T-helper 1 cell (primary cell): Measurements from ENCODE around the gene WNT5B.

Experiments
- DNase-seq, 5 donors: peaks; one replicate each; pipeline ENCODE4 v3.0.0-alpha.2; 2012 to 2020
- total RNA-seq, 4 donors: gene quantifications; one replicate each; lab custom pipeline; 2026; lab: John Stamatoyannopoulos, UW

Gene WNT5B
- 0 reads per million in 4 donors for total RNA-seq

- no peak for DNase-seq
These were observed at the start of gene WNT5B for GRCh38 chr12:1628666-1629337. TSS of gene WNT5B (plus strand) at chr12:1629231. CDS start at chr12:1631355, 2,124 bp downstream.

GRCh38 chr12:1579651-1580435 is 49.2 kb upstream of the WNT5B start:
- no peak for DNase-seq

DNA sequence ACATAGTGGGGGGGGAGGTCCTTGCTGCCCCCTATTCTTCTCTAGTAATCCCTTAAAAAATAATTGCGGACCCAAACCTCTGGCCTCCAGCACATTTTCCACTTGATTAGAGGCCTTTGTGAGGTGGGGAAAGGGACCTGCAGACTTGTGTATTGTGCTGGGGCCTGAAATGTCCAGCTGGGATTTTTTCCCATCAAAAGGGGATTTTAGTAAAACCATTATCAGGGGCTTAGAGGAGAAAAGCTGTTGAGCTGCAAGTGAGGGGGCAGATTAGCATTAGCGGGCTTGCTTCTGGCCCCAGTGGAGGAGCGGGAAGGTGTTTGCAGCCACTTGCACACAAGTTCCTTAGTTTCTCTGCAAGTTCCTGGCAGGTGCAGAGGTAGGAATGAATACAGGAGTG is 48.5 kb upstream of the WNT5B start:
- DNase-seq, result no peak

DNA sequence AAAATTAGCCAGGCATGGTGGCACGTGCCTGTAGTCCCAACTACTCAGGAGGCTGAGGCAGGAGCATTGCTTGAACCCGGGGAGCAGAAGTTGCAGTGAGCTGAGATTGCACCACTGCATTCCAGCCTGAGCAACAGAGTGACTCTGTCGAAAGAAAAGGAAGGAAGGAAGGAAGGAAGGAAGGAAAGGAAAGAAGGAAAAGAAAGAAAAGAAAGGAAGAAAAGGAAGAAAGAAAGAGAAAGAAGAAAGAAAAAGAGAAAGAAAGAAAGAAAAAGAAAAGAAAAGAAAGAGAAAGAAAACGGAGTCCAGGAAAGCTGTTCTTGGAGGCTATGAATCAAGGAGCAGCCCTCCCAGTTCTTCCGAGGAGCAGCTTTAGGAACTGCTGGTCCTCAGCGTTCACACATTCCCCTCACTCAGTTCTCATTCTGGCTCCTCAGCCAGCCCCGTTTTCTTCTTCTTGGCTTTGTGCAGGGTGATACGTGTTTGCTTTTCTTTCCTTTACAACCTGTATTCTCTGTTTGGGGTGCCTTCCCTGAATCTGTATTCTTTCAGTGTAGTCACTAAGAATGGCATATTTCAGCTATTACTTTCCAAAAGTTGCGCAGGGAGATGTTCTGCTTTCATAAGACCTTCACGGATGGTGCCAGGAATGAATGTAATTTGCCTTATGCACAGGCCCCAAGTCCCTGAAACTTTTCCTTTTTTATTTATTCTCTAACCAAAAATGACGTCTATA is 46.9 kb upstream of the WNT5B start:
- no peak for DNase-seq

DNA sequence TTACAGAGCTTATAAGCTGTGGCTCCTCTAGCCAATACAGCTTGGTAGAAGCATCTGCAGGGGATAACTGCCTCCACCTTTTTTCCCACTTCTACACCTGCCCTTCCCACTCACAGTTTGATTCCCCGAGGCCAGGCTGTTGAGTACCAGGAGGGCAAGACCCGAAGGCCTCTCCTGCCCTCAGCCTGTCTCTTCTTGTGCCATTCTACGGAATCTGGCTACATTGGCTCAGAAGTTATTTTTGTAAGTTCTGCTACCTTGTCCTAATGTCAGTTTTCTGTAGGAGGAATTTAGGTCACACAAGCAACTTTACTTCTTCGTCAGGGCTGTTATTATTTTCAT is 46.4 kb upstream of the WNT5B start:
- DNase-seq, result no peak

GRCh38 chr12:1583421-1584078 is 45.5 kb upstream of the WNT5B start:
- peak; percentile 23 to 70 (median 52) for DNase-seq

DNA sequence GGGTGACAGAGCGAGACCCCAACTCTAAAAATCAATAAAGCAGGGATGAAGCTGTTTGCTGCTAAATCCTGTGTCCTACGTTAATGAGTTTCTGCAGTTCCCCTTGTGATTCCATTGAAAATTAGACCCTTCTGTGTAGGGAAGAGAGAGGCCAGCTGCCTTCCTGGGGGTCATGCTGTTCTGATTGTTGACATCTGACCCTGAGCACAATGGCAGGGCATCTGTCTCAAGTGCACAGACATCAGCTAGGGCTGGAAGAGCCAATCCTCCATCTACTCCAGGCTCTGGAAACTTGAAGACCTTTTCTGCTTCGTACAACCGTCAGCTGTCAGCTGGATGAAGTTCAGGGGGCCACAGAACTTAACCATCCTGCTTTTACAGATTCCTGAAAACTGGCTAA is 44.7 kb upstream of the WNT5B start:
- no peak for DNase-seq

DNA sequence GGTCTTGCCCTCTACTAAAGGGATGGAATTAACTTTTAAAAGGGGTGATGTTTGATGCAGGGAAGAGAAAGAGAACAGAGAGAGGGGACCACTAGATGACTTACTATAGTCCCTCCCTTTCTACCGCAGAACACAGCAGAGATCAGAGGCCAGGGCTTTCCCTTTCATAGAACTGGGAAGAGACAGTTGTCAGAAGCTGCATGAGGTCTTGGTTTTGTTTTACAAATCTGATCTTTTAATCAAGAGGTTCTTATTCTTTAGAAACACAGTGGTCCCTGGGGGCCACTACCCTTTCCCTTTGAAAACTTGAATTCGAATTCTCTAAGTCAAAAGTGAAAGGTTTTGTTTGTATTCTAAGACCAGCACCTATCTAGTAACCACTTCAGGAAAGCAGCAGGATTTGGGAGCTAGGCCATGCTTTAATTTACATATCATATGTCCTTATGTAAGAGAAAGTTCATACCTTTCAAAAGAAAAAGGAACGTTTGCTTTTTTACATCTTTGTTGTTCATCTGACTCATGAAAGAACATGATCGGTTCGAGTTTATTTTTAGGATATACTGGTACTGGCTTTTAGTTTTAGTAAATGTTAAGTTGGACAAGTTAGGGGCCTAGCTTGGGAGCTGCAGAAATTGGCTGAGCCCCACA is 41.0 kb upstream of the WNT5B start:
- DNase-seq, result no peak

DNA sequence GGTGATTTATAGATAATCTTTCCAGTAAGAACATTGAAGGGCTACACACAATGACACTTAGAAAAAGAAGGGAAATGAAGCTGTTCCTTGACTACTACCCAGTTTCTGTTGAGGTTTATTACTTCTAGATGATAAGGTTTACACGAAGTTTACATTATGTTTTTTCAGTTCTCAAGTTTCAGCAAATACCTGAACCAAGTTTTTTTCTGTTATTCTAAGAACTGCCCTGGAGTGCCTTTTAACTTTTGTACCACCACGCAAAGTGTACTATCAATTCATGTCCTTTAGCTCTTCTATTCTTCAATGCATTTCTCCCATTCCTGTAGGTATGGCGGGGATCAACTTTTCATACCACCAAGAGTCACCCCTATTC is 40.5 kb upstream of the WNT5B start:
- no peak for DNase-seq

DNA sequence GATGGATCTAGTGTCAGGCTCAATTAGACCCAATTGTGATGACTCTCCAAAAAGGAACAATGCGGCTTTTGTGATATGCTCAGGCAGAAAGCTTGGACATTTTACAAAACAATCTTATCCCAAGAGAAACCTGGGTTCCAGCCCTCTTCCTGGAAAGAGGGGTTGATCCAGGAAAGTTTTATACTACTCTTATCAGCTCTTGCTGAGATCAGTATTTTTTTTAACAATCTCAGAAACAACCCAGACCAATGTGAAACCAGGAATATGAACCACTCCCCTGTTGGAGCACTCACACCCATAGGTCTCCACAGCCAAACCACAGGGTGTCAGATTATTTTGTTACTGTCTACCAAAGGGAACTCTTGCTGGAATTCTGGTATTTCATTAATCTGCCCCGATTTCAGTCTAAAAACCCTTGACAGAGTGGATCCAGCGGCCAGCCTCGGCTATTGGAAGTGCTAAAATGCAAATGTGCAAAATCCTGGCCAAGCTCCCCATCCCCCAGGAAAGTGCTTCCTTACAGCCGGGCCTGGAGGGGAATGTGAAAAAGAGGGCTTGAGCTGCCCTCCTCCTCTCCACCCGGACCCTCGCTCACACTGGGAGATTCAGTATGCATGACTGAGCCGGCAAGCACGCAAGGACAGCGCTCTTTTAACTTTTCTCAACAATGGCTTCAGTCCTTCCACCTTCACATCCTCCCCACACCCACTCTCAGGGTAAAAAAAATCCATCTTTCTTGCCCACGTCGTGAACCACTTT is 38.6 kb upstream of the WNT5B start:
- DNase-seq, result no peak

GRCh38 chr12:1591034-1591433 is 38.0 kb upstream of the WNT5B start:
- peak in 4 of 5 donors; percentile 22 to 41 (median 32) for DNase-seq

DNA sequence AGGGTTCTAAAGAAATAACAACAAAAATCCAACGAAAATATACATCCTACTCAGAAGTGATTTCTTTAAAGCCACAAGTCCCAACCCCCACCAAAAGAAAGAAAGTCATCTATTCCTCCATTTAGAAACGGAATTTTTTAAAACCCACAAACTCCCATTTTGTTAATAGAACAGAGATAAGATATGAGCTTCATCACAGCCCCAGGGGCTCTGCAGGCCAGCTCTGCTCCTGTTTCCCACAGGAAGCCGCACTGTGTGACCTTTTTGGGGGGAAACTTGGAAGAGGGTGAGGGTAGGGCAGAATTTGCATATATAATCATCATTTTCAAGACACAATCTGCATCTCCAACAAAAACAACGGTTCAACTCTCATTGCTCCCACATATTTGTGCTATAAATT is 37.5 kb upstream of the WNT5B start:
- no peak for DNase-seq

DNA sequence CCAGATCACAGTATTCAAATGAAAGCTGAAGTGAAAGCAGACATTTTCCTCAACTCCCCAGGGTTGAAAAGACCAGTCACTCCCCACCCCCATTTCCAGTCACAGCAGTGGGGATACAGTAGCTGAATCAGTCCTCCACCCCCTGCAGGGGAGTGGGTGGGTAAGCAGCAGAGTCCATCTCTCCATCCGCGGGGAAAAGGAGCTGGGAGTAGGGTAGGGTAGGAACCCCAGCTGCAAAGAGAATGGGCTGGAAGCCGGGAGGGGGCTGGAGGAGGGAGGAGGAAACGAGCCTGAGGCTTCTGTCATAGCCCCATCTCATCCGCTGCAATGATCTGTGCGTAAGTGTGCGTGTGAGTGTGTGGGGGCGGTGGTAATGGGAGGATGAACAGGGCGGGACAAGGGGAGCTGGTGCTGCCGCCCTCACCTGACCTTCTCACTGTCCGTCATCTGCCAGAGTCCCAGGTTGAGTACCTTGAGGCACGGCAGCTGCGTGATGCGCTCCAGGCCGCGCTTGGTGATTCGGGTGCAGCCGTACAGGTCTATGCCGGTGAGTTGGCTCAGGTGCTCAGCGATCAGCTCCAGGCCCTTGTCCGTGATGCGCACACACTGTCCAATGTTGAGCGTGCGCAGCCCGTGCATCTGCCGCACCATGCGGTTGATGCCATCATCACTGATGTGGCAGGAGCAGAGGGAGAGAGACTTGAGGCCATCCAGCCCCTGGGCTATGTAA is 36.4 kb upstream of the WNT5B start:
- DNase-seq, result peak; percentile 15 to 72 (median 35)

GRCh38 chr12:1593174-1594005 is 35.6 kb upstream of the WNT5B start:
- DNase-seq, result peak; percentile 43 to 64 (median 48)

- DNase-seq, result no peak
These were observed 35.1 kb upstream of the WNT5B start for GRCh38 chr12:1594006-1594260.

- DNase-seq, result peak; percentile 78 to 90 (median 88)
These were observed 34.6 kb upstream of the WNT5B start, which contains the start of gene FBXL14 for GRCh38 chr12:1594261-1595025. TSS of gene FBXL14 (minus strand) at chr12:1594581. CDS start at chr12:1594066, 515 bp downstream.

GRCh38 chr12:1595026-1595561 is 33.9 kb upstream of the WNT5B start:
- DNase-seq, result no peak

GRCh38 chr12:1595690-1596347 is 33.2 kb upstream of the WNT5B start:
- no peak for DNase-seq

GRCh38 chr12:1598757-1599156 is 30.3 kb upstream of the WNT5B start:
- no peak for DNase-seq
